HK-2 (cell line): ENCODE results near the gene GRIK1.
"Not testable (repeated sequence)": the region's sequence is repeated elsewhere in the genome, so short reads cannot be mapped to it uniquely, and the experiment has no call there.

Experiments used
- DNase-seq: peaks from one replicate; pipeline ENCODE4 v3.0.0-alpha.2; 2018; ENCODE audit not compliant: unreplicated experiment

The GRIK1 gene

DNA sequence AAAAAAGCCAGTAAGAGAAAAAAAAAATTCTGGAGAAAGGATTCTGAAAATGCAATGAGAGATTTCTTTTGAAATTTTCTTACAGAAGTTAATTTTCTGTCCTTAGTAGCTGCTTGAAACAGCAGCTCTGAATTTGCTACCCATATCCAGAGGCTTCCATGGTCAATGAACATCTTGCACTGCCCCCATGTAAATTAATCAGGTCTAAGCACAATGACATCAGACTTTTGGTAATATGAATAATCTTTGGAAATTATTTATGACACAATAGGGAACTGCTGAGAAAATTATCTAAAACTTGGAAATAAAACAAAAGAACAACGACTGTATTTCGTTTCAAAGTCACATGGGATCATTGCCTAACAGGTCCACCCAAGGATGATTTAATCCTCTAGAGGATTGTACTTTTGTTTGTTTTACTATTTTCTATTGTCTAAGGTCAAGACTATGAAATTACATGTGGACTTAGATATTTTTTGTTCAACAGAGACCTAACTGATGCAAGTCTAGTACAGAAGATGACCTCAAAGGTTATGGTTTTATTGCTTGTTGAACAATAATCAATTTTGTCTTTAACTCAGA is 328.9 kb downstream of the GRIK1 start:
- DNase-seq = no peak

GRCh38 chr21:29606613-29607012 is 333.2 kb downstream of the GRIK1 start:
- DNase-seq = no peak

GRCh38 chr21:29605219-29605618 is 334.6 kb downstream of the GRIK1 start:
- DNase-seq = not testable (repeated sequence)

- no peak for DNase-seq
These were observed 335.7 kb downstream of the GRIK1 start for GRCh38 chr21:29604076-29604475.

DNA sequence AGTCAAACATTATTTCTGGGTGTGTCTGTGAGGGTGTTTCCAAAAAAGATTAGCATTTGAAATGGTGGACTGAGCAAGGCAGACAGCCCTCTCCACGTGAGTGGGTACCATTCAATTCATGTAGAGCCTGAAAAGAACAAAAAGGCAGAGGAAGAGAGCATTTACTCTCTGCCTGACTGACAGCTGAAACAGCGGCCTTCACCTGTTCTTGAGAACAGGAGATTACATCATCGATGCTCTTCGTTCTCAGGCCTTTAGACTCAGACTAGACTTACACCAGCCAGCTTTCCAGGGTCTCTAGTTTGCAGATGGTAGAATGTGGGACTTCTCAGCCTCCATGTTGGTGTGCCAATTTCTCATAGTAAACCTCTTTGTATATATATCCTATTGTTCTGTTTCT is 338.7 kb downstream of the GRIK1 start:
- DNase-seq = no peak

DNA sequence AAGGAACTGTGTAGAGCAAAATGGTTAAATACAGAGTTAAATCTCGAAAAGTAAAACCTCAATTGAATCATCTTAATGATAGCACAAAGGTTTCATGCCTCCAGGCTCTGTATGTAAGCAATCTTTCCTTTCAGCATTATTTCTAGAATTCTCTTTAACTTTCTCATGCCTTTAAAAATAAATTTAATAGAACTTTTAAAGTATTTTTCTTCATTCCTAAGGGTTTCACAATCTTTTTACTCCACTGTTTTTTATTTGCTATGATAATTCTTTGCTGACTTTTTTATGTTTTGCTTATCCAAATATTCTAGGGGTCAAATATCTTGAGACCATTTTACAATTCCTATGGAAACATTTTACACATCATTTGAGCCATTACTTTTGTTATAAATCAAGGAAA is 353.1 kb downstream of the GRIK1 start:
- DNase-seq = no peak

DNA sequence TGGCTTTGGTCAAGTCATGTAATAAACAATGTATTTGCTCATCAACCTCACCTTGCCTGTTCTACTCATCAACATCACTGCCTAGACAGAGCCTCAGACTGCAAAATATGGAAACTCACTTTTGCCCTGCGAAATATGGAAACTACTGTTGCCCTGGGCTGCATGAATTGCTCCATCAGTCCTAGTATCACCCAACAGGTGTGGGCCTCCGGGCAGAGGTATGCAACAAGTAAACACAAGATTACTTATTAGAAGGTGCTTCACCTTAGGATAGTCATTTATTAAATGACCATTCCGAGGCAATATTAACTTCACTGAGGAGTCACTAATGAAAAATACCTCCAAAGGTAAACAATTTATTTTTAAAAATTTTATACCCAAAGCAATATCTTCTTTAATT is 354.3 kb downstream of the GRIK1 start:
- no peak for DNase-seq

GRCh38 chr21:29583424-29583924 is 356.3 kb downstream of the GRIK1 start:
- no peak for DNase-seq

GRCh38 chr21:29582855-29583254 is 356.9 kb downstream of the GRIK1 start:
- DNase-seq = no peak

DNA sequence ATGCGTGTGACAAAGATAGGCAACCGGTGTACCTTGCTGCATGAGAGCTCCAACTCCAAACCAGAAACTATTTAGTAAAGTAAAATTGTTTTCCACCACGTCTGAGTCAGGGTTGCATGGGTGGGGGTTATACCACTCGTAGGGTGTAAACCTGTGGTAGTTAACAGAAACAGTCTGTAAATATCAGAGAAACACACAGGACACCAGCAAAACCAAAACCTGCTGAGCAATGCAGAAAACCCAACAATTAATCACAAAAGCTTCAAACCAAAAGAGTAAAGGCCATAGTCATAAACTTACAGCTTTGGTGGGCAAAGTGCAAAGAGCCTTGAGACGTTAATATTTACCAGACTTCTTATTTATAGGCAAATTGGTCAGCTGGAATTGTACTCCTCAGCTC is 358.4 kb downstream of the GRIK1 start:
- DNase-seq = no peak

- no peak for DNase-seq
These were observed 359.0 kb downstream of the GRIK1 start for GRCh38 chr21:29580732-29581285.

- no peak for DNase-seq
These were observed 361.5 kb downstream of the GRIK1 start for GRCh38 chr21:29578306-29578705.

DNA sequence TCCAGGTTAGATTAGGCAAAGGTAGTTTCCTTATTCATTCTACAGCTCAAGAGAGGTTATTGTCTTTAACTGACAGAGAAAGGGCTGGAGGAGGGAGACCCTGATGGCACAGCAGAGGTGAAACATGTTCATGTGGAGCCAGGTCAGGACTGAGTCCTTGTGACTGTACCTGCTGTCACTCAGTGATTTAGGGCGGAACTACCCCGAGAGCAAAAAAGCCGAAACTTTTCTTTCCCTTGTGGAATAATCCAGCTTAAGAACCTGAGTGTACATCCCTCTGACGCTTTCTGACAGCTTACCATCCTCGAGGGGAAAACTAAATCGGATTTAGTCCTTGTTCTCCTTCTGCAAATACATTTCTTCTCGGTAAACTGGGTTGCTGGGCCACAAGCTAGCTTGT is 367.8 kb downstream of the GRIK1 start:
- no peak for DNase-seq

- no peak for DNase-seq
These were observed 371.6 kb downstream of the GRIK1 start for GRCh38 chr21:29568020-29568697.

GRCh38 chr21:29557931-29558725 is 381.7 kb downstream of the GRIK1 start:
- DNase-seq = no peak

- DNase-seq = no peak
These were observed 382.6 kb downstream of the GRIK1 start for GRCh38 chr21:29557200-29557599.

- DNase-seq = no peak
These were observed 384.2 kb downstream of the GRIK1 start for GRCh38 chr21:29555601-29556000.

DNA sequence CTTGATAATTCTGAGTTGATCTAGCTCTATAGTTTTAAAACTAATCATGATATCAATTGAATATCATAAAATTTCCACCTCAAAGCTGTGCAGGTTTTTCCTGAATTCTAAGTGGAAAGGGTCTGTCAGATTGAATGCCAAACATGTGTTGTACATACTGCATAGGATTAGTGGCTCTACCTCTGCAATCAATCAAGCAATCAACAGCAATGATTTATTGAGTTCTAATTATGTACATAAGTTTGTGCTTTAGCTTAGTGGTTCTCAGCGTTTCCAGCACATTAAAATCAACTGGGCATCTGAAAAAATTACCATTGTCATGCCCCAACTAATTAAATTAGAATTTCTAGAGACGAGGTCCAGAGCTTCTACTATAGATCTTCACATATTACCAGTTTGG is 389.6 kb downstream of the GRIK1 start:
- DNase-seq = no peak

DNA sequence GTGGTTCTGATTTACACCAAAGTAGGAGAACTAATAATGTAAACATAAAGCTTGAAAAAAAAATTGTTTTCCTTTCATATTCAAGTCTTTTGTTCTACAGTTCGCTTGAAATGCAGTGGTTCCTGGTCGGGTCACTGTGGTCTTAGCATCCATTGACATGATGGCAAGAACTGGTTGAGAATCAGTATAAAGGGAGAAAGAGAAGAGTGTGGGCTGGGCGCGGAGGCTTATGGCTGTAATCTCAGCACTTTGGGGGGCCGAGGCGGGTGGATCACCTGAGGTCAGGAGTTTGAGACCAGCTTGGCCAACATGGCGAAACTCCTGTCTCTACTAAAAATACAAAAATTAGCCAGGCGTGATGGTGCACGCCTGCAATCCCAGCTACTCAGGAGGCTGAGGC is 390.2 kb downstream of the GRIK1 start:
- DNase-seq = no peak

GRCh38 chr21:29547998-29548397 is 391.8 kb downstream of the GRIK1 start:
- no peak for DNase-seq

DNA sequence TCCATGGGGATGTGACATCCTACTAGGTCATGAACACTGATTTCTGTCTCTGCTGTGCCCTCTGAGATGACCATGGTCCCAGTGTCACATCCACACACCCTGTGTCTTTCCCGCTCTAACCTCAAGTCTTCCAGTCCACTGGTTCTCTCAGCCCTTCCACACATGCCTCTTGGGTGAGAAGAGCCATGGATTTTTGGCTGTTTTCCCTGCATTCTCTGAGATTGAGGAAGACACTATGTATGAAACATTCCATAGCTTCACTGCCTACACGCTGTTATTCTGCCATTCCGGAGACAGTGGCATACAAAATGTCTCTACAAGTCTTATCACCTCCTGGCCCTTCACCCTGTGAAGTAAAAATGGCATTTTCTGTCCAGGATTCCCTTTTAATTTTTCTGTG is 393.7 kb downstream of the GRIK1 start:
- DNase-seq = no peak

DNA sequence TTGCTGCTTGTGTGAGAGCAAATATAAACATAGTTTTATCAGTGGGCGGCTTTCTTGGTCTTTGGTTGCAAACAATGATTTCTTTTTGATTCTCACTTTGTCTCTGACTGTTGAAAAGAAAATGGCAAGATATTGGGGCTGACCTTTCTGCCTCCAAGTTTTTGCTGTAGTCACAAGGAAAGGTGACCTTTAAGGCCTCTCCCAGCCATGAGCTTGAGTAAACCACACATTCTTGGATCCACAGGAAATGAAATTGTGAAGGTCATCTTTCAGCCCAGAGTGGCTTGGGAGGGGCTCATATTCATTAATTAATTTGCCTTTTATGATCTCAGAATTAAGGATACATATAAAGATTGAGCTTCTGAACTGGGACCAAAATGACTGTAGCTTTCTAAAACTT is 399.5 kb downstream of the GRIK1 start:
- DNase-seq = no peak

GRCh38 chr21:29538115-29538514 is 401.7 kb downstream of the GRIK1 start:
- DNase-seq = no peak
